ENCODE measurements around the gene KNSTRN. TPM values are rescaled to one million over a fixed set of nuclear protein-coding genes. Genes with fewer than 3 reads are reported as not detected.

Gene KNSTRN
- total RNA-seq, 1 experiment from 2014 or later = 85.2 TPM

- no peaks in the 10 kb centered on the region for H3K9me3 ChIP-seq (ENCODE audit: insufficient read depth, low read depth)
- H3K4me2 ChIP-seq = peak overlapping the region; percentile 88
- BruUV-seq (replicated peaks) = no TSS peak
- DNase-seq = peak; percentile 53 to 54
- H3K36me3 ChIP-seq (ENCODE audit: low read depth) = no peaks in the 10 kb centered on the region
- POLR2A ChIA-PET (ENCODE audit: unreplicated experiment) = interaction anchor here (0.5 to 0.6 kb wide), 2 partner anchors 23 to 57 kb away, joined by 3 to 4 read pairs; partner anchors contain the start of gene KNSTRN
- H3F3A ChIP-seq (ENCODE audit: insufficient read depth, low read depth) = peaks cover 6% of the 10 kb centered on the region; the same call in 1 of the 2 replicates
- H3K79me2 ChIP-seq (ENCODE audit: low read depth) = peaks cover 29% of the 10 kb centered on the region
- peaks cover 9% of the 10 kb centered on the region; the same call in 1 of the 2 replicates for H3K4me1 ChIP-seq (replicated peaks; ENCODE audit: insufficient read depth)
- H4K20me1 ChIP-seq (ENCODE audit: insufficient read depth) = peaks cover 6% of the 10 kb centered on the region
- intact Hi-C loops (cut with micrococcal nuclease; ENCODE audit: unreplicated experiment) = loop anchor here (2.0 to 5.0 kb wide), 2 partner anchors 31 to 67 kb away; partner anchors contain the start of gene CHST14
- TF ChIP-seq EZH2 (IDR thresholded peaks at IDR 0.05; ENCODE audit: low read depth) (no peak), CTCF (conservative IDR thresholded peaks at IDR 0.05) (no peak)
- H3K27me3 ChIP-seq (ENCODE audit: insufficient read depth, low read depth) = no peaks in the 10 kb centered on the region
- peak overlapping the region; percentile 79 for H2AFZ ChIP-seq
- peak overlapping the region; percentile 66 for H3K4me3 ChIP-seq
- peak overlapping the region; percentile 45 for H3K27ac ChIP-seq
- H3K9me2 ChIP-seq (ENCODE audit: insufficient read depth) = no peaks in the 10 kb centered on the region
- CTCF ChIA-PET = interaction anchor here (0.7 to 1.0 kb wide), 3 partner anchors 17 to 117 kb away, joined by 3 to 8 read pairs (median 5); no protein-coding TSS in a partner anchor
These were observed 57.6 kb downstream of the KNSTRN start for GRCh38 chr15:40439960-40440742.

- no TSS peak for BruUV-seq (replicated peaks)
- H4K20me1 ChIP-seq (ENCODE audit: insufficient read depth) = peaks cover 6% of the 10 kb centered on the region
- peaks cover 36% of the 10 kb centered on the region for H3K79me2 ChIP-seq (ENCODE audit: low read depth)
- no peaks in the 10 kb centered on the region for H3K36me3 ChIP-seq (ENCODE audit: low read depth)
- H3K4me3 ChIP-seq = peak within 1 kb of the TSS; percentile 66
- H3K9me3 ChIP-seq (ENCODE audit: insufficient read depth, low read depth) = no peaks in the 10 kb centered on the region
- H3K4me2 ChIP-seq = peak within 1 kb of the TSS; percentile 88
- H2AFZ ChIP-seq = peak within 1 kb of the TSS; percentile 79
- peak; percentile 77 to 96 for DNase-seq
- ChIA-PET POLR2A (ENCODE audit: unreplicated experiment) (interaction anchor here (0.6 kb wide), 2 partner anchors 21 to 23 kb away, joined by 3 read pairs; no protein-coding TSS in a partner anchor), CTCF (interaction anchor here (0.7 kb wide), 2 partner anchors 13 to 44 kb away, joined by 3 read pairs; no protein-coding TSS in a partner anchor)
- TF ChIP-seq EZH2 (IDR thresholded peaks at IDR 0.05; ENCODE audit: low read depth) (no peak), CTCF (conservative IDR thresholded peaks at IDR 0.05) (no peak)
- intact Hi-C loops (cut with micrococcal nuclease; ENCODE audit: unreplicated experiment) = loop anchor here (2.0 to 5.0 kb wide), 2 partner anchors 30 to 66 kb away; partner anchors contain the start of gene CHST14
- no peaks in the 10 kb centered on the region for H3K27me3 ChIP-seq (ENCODE audit: insufficient read depth, low read depth)
- H3K27ac ChIP-seq = peak within 1 kb of the TSS; percentile 45
- H3K9me2 ChIP-seq (ENCODE audit: insufficient read depth) = no peaks in the 10 kb centered on the region
- H3K4me1 ChIP-seq (replicated peaks; ENCODE audit: insufficient read depth) = peaks cover 9% of the 10 kb centered on the region; the same call in 1 of the 2 replicates
- H3F3A ChIP-seq (ENCODE audit: insufficient read depth, low read depth) = peaks cover 6% of the 10 kb centered on the region; the same call in 1 of the 2 replicates
These were observed 58.4 kb downstream of the KNSTRN start, which contains the start of gene BAHD1 for GRCh38 chr15:40440743-40441564. Gene BAHD1 (plus strand): TSS chr15:40440953. CDS start chr15:40458465, 17,512 bp downstream.
